HG02642 (cell line): ENCODE measurements around the gene LRRC14B.

Experiments used
- ATAC-seq: cut with Tn5 transposase; IDR thresholded peaks from one replicate; pipeline ENCODE4 v1.9.1; 2021; ENCODE audit warnings: mild to moderate bottlenecking; ENCODE audit not compliant: unreplicated experiment, poor library complexity

The LRRC14B gene

DNA sequence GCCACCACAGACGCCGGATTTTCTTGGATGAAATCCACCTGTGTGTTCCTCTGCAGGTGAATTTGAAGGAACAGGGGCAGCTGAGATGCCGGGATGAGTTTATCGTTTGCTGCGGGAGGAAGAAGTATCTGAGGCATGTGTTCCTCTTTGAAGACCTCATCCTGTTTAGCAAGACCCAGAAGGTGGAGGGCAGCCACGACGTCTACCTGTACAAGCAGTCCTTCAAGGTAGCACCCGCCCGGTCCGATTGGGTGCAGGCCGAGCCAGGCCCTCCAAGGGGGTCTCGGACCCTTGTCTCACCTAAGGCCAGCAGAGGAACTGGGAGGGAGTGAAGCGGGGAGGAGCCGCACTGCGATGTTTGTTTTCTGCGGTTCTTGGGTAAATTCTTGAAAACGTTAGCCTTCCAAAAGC, 18.4 kb upstream of the LRRC14B start:
- ATAC-seq: no peak

DNA sequence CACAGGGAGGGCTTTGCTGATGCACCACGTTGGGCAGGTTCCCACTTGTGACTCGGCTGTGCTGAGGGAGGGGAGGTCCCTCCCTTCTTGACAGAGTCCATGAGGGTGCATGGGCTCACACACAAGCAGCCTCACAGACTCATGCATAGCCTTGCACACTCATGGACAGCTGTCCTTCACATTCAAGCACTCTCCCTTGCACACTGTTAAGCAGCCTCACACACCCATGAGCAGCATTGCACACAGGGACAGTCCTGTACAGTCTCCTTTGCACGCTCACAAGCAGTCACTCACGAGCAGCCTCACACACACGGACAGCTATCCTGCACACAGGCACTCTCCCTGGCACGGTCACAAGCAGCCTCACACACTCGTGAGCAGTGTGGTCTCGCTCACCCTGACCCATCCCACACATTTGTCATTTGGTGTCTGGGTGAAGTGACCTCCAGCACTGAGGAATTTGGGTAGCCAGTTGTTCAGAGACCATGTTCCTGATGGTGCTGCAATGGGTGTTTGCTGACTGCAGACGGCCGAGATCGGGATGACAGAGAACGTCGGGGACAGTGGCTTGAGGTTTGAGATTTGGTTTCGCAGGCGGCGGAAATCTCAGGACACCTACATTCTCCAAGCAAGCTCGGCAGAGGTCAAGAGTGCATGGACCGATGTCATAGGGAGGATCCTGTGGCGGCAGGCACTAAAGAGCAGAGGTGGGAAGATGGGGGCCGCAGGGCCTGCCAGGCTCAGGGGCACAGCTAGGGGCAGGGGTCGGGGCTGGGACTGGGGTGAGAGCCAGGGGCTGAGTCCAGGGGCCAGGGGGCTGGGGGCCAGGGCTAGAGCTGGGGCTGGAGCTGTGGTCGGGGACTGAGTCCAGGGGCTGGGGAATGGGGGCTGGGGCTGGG, 17.7 kb upstream of the LRRC14B start:
- ATAC-seq: no peak

GRCh38 chr5:174291-174600, 17.0 kb upstream of the LRRC14B start:
- ATAC-seq: no peak

DNA sequence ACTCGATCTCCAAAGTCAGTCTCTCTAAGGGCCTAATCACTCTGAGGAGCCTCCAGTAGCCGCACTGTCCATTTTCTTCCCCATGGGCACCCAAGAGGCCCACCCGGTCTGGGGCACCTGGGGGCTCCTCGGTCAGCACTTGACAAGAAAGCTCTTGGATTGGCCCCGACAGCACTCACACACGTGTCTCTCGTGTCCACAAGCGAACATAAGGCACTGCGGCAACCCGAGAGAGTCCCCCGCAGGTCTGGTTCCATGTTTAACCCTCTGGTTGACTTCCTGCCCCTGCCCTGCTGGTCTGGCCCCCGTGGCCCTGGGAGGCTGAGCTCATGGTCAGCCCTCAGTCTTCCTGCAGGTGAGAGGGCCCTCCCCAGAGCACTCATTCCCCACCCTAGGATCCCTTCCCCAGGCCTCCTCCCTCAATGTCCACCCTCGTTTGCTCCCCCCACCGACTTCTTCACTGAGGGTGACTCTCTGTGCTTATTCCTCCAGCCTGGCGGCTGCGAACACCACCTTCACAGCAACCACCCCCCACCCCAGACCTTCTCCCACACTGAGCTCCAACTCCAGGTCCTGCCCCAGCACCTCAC, 16.3 kb upstream of the LRRC14B start:
- no peak for ATAC-seq

GRCh38 chr5:176296-176823, 14.9 kb upstream of the LRRC14B start:
- ATAC-seq: no peak

GRCh38 chr5:178110-178509, 13.2 kb upstream of the LRRC14B start:
- no peak for ATAC-seq

GRCh38 chr5:179401-179800, 11.9 kb upstream of the LRRC14B start:
- no peak for ATAC-seq

DNA sequence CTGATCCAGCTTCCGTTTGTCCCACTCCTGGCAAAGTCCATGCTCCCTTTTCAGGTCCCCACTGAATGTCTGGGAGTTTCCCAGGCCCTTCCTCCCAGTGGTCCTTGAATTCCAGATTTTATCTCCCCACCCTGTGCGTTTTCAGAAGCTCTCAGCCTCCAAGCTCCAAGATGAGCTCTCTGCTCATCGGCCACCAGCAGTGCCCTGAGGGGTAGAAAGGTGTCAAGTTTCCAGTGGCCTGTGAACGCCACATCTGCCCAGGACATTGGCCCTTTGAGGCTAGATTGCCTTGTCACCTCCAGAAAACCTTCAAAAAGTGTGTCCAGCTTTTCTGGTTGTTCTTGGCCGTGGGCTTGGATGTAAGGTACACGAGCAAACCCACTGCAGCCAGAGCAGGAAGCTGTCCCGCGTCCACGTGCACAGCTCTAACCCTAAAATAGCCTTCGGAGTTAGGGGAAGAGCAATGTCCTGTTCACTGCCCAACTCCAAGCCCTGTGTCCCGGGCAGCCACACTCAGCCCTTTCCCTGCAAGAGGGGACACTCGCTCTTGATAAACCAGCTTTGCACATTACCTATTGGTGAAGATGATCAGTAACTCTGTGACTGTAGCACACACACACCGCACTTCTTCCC, 10.9 kb upstream of the LRRC14B start:
- ATAC-seq: no peak

- no peak for ATAC-seq
Measured at GRCh38 chr5:181160-181559, 10.1 kb upstream of the LRRC14B start.

- no peak for ATAC-seq
Measured at GRCh38 chr5:181566-181965, 9.7 kb upstream of the LRRC14B start.

DNA sequence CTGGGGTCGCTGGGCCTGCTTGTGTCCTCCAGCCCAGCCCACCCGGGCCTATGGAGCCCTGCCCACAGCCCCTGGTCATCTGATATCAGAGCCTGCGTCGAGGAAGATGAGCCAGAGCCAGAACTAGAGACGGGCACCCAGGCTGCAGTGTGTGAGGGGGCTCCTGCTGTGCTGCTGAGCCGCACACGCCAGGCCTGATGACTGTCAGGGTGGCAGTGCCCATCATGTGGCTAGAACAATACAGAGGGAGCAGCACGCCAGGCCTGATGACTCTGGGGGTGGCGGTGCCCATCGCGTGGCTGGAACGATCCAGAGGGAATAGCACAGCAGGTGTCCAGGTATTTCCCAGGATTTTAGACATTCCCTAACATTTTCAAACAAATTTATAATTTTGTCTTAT, 9.2 kb upstream of the LRRC14B start:
- no peak for ATAC-seq

DNA sequence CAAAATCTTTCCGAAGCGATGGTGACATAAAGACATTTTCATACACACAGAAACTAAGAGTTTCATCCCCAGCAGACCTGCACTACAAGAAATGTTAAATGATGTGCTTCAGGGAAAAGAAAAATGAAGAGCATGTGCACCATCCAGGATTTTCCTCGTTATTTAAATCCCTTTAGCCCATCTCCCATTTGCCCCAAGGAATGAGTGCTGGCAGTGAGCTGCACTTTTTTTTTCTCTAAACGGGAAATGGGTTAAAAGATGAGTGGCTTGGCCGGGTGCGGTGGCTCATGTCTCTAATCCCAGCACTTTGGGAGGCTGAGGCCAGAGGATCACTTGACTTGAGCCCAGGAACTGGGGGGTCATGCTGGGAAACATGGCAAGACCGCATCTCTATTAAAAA, 6.8 kb upstream of the LRRC14B start:
- ATAC-seq: no peak

DNA sequence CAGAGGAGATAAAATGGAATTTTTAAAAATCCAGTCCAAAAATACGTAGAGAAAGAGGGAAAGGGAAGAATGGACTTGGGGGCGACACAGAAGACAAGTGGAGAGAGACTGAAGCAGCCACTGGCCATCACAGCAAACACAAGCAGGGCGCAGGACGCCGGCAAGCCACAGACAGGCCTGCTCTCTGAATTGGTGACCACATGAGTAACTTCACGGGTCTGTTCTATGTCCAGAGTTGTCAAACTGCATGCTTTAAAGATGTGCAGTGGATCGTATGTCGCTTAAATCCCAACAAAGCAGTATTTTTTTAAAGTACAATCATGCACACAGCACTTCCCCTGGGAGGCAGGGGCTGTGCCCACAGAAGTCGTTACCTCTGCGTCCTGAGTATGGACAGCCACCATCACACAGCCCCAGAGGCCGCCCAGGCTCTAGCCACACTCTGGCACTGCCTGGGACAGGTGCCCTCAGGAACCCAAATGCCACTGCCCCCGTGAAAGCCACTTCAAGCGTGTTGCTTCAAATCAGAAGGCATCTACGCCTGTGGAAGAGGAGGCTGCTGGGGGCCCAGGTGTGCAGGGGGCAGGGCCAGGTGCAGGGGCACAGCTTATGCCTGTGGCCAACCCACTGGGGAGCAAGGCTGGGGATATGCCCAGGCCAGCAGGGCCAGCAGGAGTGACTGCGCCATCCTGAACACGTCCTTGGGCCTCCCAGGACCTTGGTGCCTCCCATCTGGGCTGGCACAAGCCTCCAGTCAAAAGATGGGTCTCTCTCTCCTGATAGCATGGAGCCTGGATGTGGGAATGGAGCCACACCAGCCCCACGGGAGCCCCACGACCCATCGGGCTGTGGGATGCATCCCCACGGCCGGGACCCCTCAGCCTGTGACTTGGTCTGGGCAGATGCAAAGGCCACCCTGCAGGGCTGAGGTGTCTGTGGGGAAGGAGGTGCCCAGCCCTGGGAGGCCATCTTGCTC, 5.9 kb upstream of the LRRC14B start:
- ATAC-seq: no peak

- no peak for ATAC-seq
Measured at GRCh38 chr5:186091-187041, 4.9 kb upstream of the LRRC14B start.

- ATAC-seq: no peak
Measured at GRCh38 chr5:187042-187431, 4.3 kb upstream of the LRRC14B start.

GRCh38 chr5:187617-188451, 3.5 kb upstream of the LRRC14B start:
- no peak for ATAC-seq

GRCh38 chr5:188488-189481, 2.5 kb upstream of the LRRC14B start:
- ATAC-seq: peak; percentile 74
